Activated naive CD4-positive, alpha-beta T cell treated with anti-CD3 and anti-CD28 coated beads for 36 hours (primary cell): ENCODE data around the gene IDH2. TPM values are rescaled to one million over a fixed set of nuclear protein-coding genes. Genes with fewer than 3 reads are reported as not detected.

Source experiments
- CTCF ChIA-PET: fragments of 350-600 bp; sonication (Branson Sonifier 250); formaldehyde crosslinking; loops from one replicate; lab custom pipeline; 2021; ENCODE audit warnings: antibody characterized with exemption; lab: Charles Lee
- DNase-seq: peaks from one replicate; pipeline ENCODE4 v3.0.0-alpha.2; 2020
- H3K27ac Mint-ChIP-seq: one replicate; pipeline ENCODE4 v1.8.0; 2021; ENCODE audit warnings: mild to moderate bottlenecking, mixed read lengths
- H3K27me3 Mint-ChIP-seq: one replicate; pipeline ENCODE4 v1.8.0; 2021; ENCODE audit warnings: low read depth, mixed read lengths
- H3K36me3 Mint-ChIP-seq: one replicate; pipeline ENCODE4 v1.8.0; 2021; ENCODE audit warnings: low read depth, mixed read lengths
- H3K4me1 Mint-ChIP-seq: one replicate; pipeline ENCODE4 v1.8.0; 2021; ENCODE audit warnings: low read depth, mixed read lengths
- H3K4me3 Mint-ChIP-seq: one replicate; pipeline ENCODE4 v1.8.0; 2021; ENCODE audit warnings: mild to moderate bottlenecking, moderate library complexity, mixed read lengths
- H3K9me3 Mint-ChIP-seq: one replicate; pipeline ENCODE4 v1.8.0; 2021; ENCODE audit warnings: mixed read lengths
- intact Hi-C: fragments of 100-400 bp; cut with micrococcal nuclease; formaldehyde crosslinking; loops from one replicate; pipeline ENCODE4 v1.15.1; 2023
- total RNA-seq, 2 experiments: library from RNA; stranded (reverse); gene quantifications; one replicate each; pipeline ENCODE4 v1.2.3, GENCODE V29; 2021

IDH2 gene
- total RNA-seq, 2 experiments from 2014 or later = 225 to 229 TPM

GRCh38 chr15:90058308-90058707 is 44.0 kb downstream of the IDH2 start:
- no peaks in the 10 kb centered on the region for H3K9me3 Mint-ChIP-seq
- H3K36me3 Mint-ChIP-seq = peaks cover 1% of the 10 kb centered on the region
- no peak overlapping the region for H3K4me3 Mint-ChIP-seq
- DNase-seq = peak; percentile 21
- intact Hi-C loops = no loop called here
- H3K4me1 Mint-ChIP-seq = peaks cover 50% of the 10 kb centered on the region
- H3K27me3 Mint-ChIP-seq = no peaks in the 10 kb centered on the region
- CTCF ChIA-PET = no interaction called here
- H3K27ac Mint-ChIP-seq = peak overlapping the region; percentile 96

GRCh38 chr15:90056529-90056928 is 45.7 kb downstream of the IDH2 start:
- Mint-ChIP-seq H3K27ac (no peak overlapping the region), H3K9me3 (no peaks in the 10 kb centered on the region)

GRCh38 chr15:90055182-90055581 is 47.1 kb downstream of the IDH2 start:
- no peak overlapping the region for H3K4me3 Mint-ChIP-seq
- DNase-seq = no peak
- H3K4me1 Mint-ChIP-seq = peaks cover 29% of the 10 kb centered on the region
- H3K36me3 Mint-ChIP-seq = peaks cover 1% of the 10 kb centered on the region
- no peak overlapping the region for H3K27ac Mint-ChIP-seq
- no peaks in the 10 kb centered on the region for H3K27me3 Mint-ChIP-seq
- no peaks in the 10 kb centered on the region for H3K9me3 Mint-ChIP-seq
- intact Hi-C loops = no loop called here
- CTCF ChIA-PET = interaction anchor here (1.3 kb wide), 1 partner anchor 14 kb away, joined by 3 read pairs; no protein-coding TSS in a partner anchor

More at GRCh38 chr15:90056529-90056928, 45.7 kb downstream of the IDH2 start:
- Mint-ChIP-seq H3K4me1 (peaks cover 36% of the 10 kb centered on the region), H3K4me3 (no peak overlapping the region), H3K36me3 (peaks cover 1% of the 10 kb centered on the region), H3K27me3 (no peaks in the 10 kb centered on the region)
- CTCF ChIA-PET = interaction anchor here (0.6 to 1.1 kb wide), 2 partner anchors 14 to 159 kb away, joined by 3 to 6 read pairs; no protein-coding TSS in a partner anchor
- DNase-seq = no peak
- intact Hi-C loops = no loop called here

DNA sequence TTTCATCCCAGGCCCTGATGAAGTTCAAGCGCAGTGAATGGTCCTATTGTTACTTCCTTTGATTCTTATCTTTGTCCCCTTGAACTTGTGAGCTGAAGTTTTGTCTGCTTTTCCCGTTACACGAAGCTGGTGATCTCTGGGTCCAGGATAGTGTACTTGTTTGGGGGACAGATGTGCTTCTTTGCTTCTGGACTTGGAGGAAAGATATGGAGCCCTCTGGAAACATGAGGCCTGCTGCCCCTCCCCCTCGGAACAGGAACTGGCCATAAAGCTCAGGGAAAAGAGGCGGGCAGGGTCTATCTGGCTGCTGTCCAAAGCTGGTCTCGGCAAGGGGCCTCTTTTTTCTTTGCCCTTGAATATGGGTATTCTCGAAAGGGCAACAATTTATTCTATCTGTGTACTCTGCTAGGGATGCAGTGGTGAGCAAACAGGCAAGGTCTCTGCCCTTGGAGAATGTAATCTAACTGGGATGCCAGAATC is 47.6 kb downstream of the IDH2 start:
- Mint-ChIP-seq H3K27ac (no peak overlapping the region), H3K36me3 (peaks cover 1% of the 10 kb centered on the region), H3K4me3 (no peak overlapping the region), H3K9me3 (no peaks in the 10 kb centered on the region), H3K4me1 (peaks cover 24% of the 10 kb centered on the region), H3K27me3 (no peaks in the 10 kb centered on the region)
- CTCF ChIA-PET = interaction anchor here (1.3 kb wide), 1 partner anchor 15 kb away, joined by 3 read pairs; no protein-coding TSS in a partner anchor
- DNase-seq = no peak
- intact Hi-C loops = no loop called here

DNA sequence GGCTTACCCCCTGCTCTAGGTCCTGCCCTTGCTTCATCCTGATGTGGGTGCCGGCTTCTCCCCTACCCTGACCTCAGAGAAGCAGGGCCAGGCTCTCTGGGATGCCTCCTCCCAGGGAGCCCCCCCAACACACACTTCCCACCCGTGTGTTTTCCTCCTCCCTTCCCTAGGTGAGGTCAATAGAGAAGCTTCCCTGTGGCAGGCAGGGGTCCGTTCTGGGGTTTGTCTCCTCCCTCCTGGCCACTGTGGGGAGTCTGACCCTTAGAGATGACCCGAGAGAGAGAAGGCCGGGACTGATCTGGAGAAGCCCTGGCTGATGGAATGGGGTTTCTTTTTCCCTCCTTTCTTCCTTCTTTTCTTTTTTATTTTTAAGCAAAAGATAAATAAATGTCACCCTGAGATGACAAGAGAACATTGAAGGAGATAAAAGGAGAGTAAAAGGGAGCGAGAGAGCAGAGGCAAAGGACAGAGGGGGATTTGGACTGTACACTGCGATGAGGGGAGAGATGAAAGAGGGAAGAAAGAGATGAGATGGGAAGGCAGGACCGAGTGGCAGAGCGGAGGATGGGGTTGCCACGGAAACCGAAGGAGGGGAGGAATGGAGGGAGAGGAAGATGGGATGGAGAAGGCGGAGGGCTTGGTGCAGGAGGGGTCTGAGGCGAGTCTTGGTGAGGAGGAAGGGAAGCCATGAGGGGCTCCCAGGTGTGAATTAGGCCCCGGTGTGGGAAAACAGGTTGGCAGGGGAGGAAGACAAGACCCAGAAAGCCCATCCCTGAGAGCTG is 48.4 kb downstream of the IDH2 start:
- CTCF ChIA-PET = no interaction called here
- H3K27ac Mint-ChIP-seq = no peak overlapping the region

DNA sequence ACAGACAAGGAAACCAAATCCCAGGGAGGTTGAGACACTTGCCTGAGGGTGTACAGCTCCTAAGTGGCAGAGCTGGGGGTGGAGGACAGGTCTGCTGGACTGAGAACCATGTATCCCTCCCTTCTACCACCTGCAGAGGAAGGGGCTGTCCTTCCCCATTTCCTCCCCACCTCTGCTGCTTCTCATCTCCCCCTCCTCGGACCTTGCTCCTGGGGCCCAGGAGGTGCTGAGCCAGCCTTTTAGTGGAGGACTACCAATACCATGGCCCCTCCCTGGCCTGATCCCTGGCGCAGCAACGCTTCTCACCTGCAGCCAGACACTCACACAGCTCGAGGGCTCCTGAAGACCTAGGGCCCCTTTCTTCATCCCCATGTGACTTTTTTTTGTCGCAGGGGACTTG is 50.4 kb downstream of the IDH2 start:
- intact Hi-C loops = no loop called here
- CTCF ChIA-PET = no interaction called here
- H3K27me3 Mint-ChIP-seq = no peaks in the 10 kb centered on the region
- no peak for DNase-seq
- H3K9me3 Mint-ChIP-seq = no peaks in the 10 kb centered on the region
- no peak overlapping the region for H3K4me3 Mint-ChIP-seq
- H3K36me3 Mint-ChIP-seq = no peaks in the 10 kb centered on the region
- no peak overlapping the region for H3K27ac Mint-ChIP-seq
- peaks cover 4% of the 10 kb centered on the region for H3K4me1 Mint-ChIP-seq

More for the DNA sequence above, 48.4 kb downstream of the IDH2 start:
- peaks cover 16% of the 10 kb centered on the region for H3K4me1 Mint-ChIP-seq
- DNase-seq = no peak
- no peak overlapping the region for H3K4me3 Mint-ChIP-seq
- H3K36me3 Mint-ChIP-seq = no peaks in the 10 kb centered on the region
- no peaks in the 10 kb centered on the region for H3K9me3 Mint-ChIP-seq
- intact Hi-C loops = no loop called here
- H3K27me3 Mint-ChIP-seq = no peaks in the 10 kb centered on the region

GRCh38 chr15:90049666-90050604 is 52.3 kb downstream of the IDH2 start:
- no peak overlapping the region for H3K4me3 Mint-ChIP-seq

DNA sequence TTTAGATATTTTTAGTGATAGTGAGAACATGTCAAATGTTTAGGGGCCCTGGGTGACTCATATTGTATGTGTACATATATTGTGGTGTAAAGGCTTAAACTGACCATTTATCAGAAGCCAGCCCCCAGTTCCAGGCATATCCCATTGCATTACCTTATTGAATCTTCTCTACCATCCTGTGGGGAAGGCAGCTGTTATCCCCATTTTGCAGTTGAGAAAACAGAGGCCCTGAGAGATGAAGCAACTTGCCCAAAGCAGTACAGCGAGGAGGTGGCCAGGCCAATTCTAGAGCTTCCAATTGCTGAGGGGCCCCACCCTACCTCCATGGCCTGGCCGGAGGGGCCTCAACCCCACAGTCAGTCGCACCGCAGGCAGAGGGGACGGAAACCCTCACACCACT is 53.2 kb downstream of the IDH2 start:
- peaks cover 7% of the 10 kb centered on the region for H3K4me1 Mint-ChIP-seq
- no peaks in the 10 kb centered on the region for H3K9me3 Mint-ChIP-seq
- no peak overlapping the region for H3K4me3 Mint-ChIP-seq
- H3K27me3 Mint-ChIP-seq = no peaks in the 10 kb centered on the region
- intact Hi-C loops = no loop called here
- no peak for DNase-seq
- no peaks in the 10 kb centered on the region for H3K36me3 Mint-ChIP-seq
- CTCF ChIA-PET = no interaction called here
- H3K27ac Mint-ChIP-seq = no peak overlapping the region

More at GRCh38 chr15:90049666-90050604, 52.3 kb downstream of the IDH2 start:
- no peak for DNase-seq
- H3K4me1 Mint-ChIP-seq = peaks cover 9% of the 10 kb centered on the region
- intact Hi-C loops = no loop called here
- CTCF ChIA-PET = no interaction called here
- no peaks in the 10 kb centered on the region for H3K9me3 Mint-ChIP-seq
- H3K36me3 Mint-ChIP-seq = no peaks in the 10 kb centered on the region
- no peak overlapping the region for H3K27ac Mint-ChIP-seq
- H3K27me3 Mint-ChIP-seq = no peaks in the 10 kb centered on the region

GRCh38 chr15:90047956-90048575 is 54.2 kb downstream of the IDH2 start:
- CTCF ChIA-PET = no interaction called here

GRCh38 chr15:90046911-90047392 is 55.3 kb downstream of the IDH2 start:
- Mint-ChIP-seq H3K9me3 (no peaks in the 10 kb centered on the region), H3K4me3 (no peak overlapping the region), H3K27me3 (no peaks in the 10 kb centered on the region), H3K4me1 (peaks cover 5% of the 10 kb centered on the region), H3K27ac (no peak overlapping the region), H3K36me3 (no peaks in the 10 kb centered on the region)
- CTCF ChIA-PET = no interaction called here
- no peak for DNase-seq
- intact Hi-C loops = no loop called here

More at GRCh38 chr15:90047956-90048575, 54.2 kb downstream of the IDH2 start:
- no peak overlapping the region for H3K4me3 Mint-ChIP-seq
- H3K36me3 Mint-ChIP-seq = no peaks in the 10 kb centered on the region
- DNase-seq = no peak
- no peaks in the 10 kb centered on the region for H3K9me3 Mint-ChIP-seq
- H3K27me3 Mint-ChIP-seq = no peaks in the 10 kb centered on the region
- intact Hi-C loops = no loop called here
- no peak overlapping the region for H3K27ac Mint-ChIP-seq
- H3K4me1 Mint-ChIP-seq = peaks cover 5% of the 10 kb centered on the region

- Mint-ChIP-seq H3K4me3 (no peak overlapping the region), H3K36me3 (no peaks in the 10 kb centered on the region), H3K4me1 (peaks cover 5% of the 10 kb centered on the region), H3K27me3 (no peaks in the 10 kb centered on the region), H3K9me3 (no peaks in the 10 kb centered on the region), H3K27ac (peak overlapping the region; percentile 36)
- CTCF ChIA-PET = interaction anchor here (0.7 kb wide), 1 partner anchor 240 kb away, joined by 3 read pairs; no protein-coding TSS in a partner anchor
- no peak for DNase-seq
- intact Hi-C loops = no loop called here
Observed at GRCh38 chr15:90046289-90046688, 56.0 kb downstream of the IDH2 start.
